HEK293 (cell line): Measurements from ENCODE around the gene EEF2KMT.
A peak's percentile ranks its signal among the peaks of the same experiment; 100 is the strongest.
"Not testable (repeated sequence)": the region's sequence is repeated elsewhere in the genome, so short reads cannot be mapped to it uniquely, and the experiment has no call there.

Source experiments
- CTCF ChIA-PET: fragments of 350-600 bp; formaldehyde crosslinking; extraction: SDS; loops from one replicate; lab custom pipeline; 2021; ENCODE audit warnings: antibody characterized with exemption; lab: Yijun Ruan, JAX
- POLR2A ChIA-PET: fragments of 300-600 bp; formaldehyde crosslinking; extraction: SDS; loops from one replicate; lab custom pipeline; 2020; ENCODE audit warnings: antibody characterized with exemption, inconsistent platforms; lab: Yijun Ruan, JAX
- H3K27ac ChIP-seq: fragments of 200-500 bp; sonication (Bioruptor generic); 2 replicates; pipeline ENCODE4 v1.5.1; 2014; ENCODE audit warnings: low read depth, low read length, control low read depth, inconsistent platforms; ENCODE audit errors: extremely low read depth
- H3K36me3 ChIP-seq, 2 experiments: fragments of 200-500 bp in 1 of 2; sonication (Bioruptor generic) in 1 of 2; 1 replicate in 1 of 2; 2 replicates in 1 of 2; pipeline ENCODE4 v1.5.1; 2014 to 2017; ENCODE audit warnings: inconsistent platforms in 2 of 2, low read length in 2 of 2; ENCODE audit not compliant: control insufficient read depth in 2 of 2, insufficient read depth in 1 of 2
- H3K4me1 ChIP-seq: fragments of 200-500 bp; sonication (Bioruptor generic); 2 replicates; pipeline ENCODE4 v1.5.1; 2014; ENCODE audit warnings: mild to moderate bottlenecking, low read length, inconsistent platforms; ENCODE audit not compliant: control insufficient read depth, insufficient read depth
- H3K4me3 ChIP-seq: 2 replicates; pipeline ENCODE4 v1.5.1; 2011; ENCODE audit warnings: low read depth, mild to moderate bottlenecking, control low read depth, low read length, moderate library complexity
- H3K9me3 ChIP-seq: fragments of 200-500 bp; sonication (Bioruptor generic); 2 replicates; pipeline ENCODE4 v1.5.1; 2014; ENCODE audit warnings: low read depth, low read length, inconsistent platforms; ENCODE audit not compliant: control insufficient read depth, insufficient read depth
- ZNF654 ChIP-seq: fragments of 450-650 bp; formaldehyde crosslinking; IDR thresholded peaks from 2 replicates; pipeline ENCODE4 v1.5.1; 2016; ENCODE audit warnings: low read depth, missing biosample characterization, missing genetic modification characterization
- TF ChIP-seq, protein P1 (sequence below): fragments of 450-650 bp; formaldehyde crosslinking; IDR thresholded peaks from 2 replicates; pipeline ENCODE4 v1.5.1; 2016; ENCODE audit warnings: missing biosample characterization, missing genetic modification characterization

Gene EEF2KMT

DNA sequence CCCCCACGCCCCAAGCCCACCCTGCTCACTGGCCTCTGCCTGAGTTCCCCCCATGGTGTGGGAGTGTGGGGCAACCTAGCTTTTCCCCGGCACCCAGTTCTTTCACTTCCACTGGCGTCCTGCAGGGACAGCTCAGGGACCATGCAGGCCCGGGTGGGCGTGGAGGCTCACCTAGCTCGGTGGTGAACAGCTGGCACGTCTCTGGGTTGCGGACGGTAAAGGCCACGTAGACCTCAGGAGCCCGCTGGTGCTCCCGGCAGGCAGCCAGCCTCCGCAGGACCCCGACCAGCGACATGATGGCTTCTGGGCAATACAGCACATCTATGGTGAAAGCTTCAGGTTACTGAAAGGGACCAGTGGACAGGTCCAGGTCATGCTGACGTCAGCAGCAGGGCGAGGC, 8.7 kb downstream of the EEF2KMT start:
- H3K4me1 ChIP-seq, H3K27ac ChIP-seq, H3K9me3 ChIP-seq, H3K4me3 ChIP-seq, POLR2A ChIA-PET, CTCF ChIA-PET: not testable (repeated sequence)
- H3K36me3 ChIP-seq: peaks cover 0 to 32% of the 10 kb centered on the region in 2 experiments; a peak in 2 of 3 replicates

DNA sequence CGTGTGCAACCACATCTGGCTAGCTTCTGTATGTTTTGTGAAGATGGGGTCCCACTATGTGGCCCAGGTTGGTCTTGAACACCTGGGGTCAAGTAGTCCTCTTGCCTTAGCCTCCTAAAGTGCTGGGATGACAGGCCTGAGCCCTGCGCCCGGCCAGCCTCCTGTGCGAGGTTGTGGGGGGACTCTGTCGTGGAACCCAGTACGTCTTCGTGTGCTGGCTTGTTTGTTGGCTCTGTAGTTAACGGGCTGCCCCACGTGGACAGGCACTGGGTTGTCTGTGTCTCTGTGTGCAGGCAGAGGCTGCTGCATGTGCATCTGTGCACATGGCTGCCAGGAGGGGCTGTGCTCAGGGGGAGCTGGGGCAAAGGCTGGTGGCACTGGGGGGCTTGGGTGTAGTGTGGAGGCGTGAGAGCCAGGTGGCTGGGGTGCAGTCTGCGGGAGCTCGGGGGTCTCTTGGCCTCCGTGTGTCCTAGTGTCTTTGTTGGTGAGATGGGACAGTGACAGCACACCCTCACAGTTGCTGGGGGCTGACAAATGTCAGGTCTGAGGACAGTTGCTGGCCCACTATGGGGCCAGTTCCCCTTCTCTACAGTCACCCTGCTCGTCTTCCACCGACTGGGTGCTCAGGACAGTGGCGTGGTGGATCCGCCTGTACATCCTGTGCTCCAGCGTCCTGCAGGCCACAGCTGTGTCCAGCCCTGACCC, 9.4 kb downstream of the EEF2KMT start:
- H3K27ac ChIP-seq, H3K4me1 ChIP-seq, H3K4me3 ChIP-seq, CTCF ChIA-PET, H3K9me3 ChIP-seq: not testable (repeated sequence)
- POLR2A ChIA-PET: interaction anchor here (0.7 kb wide), 1 partner anchor 166 kb away, joined by 5 read pairs; no protein-coding TSS in a partner anchor
- peaks cover 0 to 32% of the 10 kb centered on the region in 2 experiments; a peak in 2 of 3 replicates for H3K36me3 ChIP-seq

DNA sequence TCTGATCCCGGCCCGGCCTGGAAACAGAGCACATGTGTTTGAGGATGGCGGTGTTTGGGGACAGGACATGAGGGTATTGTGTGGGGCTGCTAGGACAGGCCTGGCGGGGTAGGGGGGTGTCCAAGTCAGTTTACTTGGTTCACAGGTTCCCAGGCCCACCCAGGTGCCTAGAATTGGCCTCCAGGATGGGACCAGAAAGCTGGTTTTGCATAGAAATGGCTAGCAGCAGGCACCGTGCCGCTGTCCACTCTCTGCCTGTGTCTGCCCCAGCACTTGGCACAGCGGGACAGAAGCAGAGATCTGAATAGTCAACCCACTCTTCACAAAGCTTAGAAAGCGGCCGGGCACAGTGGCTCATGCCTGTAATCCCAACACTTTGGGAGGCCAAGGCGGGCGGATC, 11.9 kb downstream of the EEF2KMT start:
- peaks cover 0 to 26% of the 10 kb centered on the region in 2 experiments; a peak in 2 of 3 replicates for H3K36me3 ChIP-seq
- H3K9me3 ChIP-seq, H3K4me1 ChIP-seq, H3K4me3 ChIP-seq, POLR2A ChIA-PET, H3K27ac ChIP-seq: not testable (repeated sequence)
- CTCF ChIA-PET: interaction anchor here (0.6 to 0.7 kb wide), 2 partner anchors 28 to 219 kb away, joined by 3 to 4 read pairs; no protein-coding TSS in a partner anchor

DNA sequence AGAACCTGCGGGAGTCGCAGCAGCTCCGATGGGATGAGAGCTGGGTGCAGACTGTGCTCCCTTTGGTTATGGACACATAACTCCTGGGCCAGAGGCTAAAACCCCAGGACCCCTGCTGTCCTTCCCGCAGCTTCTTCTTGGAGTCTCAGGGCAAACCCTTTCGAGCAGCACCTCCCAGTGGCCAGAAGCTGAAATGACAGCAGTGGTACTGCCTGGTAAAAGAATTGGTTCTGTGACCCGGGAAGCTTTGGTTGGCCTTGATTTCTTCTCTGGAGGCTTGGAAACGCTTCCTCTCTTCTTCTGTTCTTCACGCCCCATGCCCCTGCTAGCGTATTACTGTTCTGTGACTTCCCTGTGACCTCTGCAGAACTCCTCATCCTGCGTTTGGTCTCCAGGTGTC, 12.8 kb downstream of the EEF2KMT start:
- peak; percentile 59 for TF ChIP-seq ZNF654 (tag by site-specific recombination)
- TF ChIP-seq, protein P1, sequence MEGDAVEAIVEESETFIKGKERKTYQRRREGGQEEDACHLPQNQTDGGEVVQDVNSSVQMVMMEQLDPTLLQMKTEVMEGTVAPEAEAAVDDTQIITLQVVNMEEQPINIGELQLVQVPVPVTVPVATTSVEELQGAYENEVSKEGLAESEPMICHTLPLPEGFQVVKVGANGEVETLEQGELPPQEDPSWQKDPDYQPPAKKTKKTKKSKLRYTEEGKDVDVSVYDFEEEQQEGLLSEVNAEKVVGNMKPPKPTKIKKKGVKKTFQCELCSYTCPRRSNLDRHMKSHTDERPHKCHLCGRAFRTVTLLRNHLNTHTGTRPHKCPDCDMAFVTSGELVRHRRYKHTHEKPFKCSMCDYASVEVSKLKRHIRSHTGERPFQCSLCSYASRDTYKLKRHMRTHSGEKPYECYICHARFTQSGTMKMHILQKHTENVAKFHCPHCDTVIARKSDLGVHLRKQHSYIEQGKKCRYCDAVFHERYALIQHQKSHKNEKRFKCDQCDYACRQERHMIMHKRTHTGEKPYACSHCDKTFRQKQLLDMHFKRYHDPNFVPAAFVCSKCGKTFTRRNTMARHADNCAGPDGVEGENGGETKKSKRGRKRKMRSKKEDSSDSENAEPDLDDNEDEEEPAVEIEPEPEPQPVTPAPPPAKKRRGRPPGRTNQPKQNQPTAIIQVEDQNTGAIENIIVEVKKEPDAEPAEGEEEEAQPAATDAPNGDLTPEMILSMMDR: peak; percentile 43
- TF ChIP-seq, all 188 proteins: peak for 2; not testable (repeated sequence) for 186

DNA sequence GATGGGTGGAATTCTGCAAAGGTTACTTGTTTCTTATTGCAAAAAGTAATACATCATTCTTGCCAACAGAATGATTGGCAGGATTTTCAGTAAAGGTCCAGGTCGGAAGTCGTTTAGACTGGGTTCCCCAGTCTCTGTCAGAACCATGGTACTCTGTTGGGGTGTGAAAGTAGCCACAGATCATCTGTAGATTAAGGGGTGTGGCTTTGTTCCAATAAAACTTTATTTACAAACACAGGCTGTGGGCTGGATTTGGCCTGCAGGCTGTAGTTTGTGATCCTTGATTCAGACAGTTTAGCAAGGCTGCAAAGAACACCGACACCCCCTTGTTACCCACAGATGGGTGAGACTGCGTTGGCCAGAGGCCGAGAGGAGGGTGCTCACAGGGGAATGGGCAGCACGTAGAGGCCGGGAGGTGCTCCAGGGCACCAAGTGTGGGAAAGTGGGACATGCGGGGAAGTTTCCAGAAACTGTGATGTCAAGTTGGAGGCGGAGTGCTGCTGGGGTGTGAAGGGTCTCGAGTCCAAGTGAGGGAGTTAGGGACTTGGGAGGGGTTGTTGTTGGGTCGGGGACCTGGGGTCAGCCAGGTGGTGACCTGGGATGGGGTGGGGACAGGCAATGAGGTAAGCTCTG, 13.4 kb downstream of the EEF2KMT start:
- CTCF ChIA-PET: interaction anchor here (0.7 to 1.1 kb wide), 4 partner anchors 9 to 118 kb away, joined by 4 to 6 read pairs (median 4); no protein-coding TSS in a partner anchor
- H3K27ac ChIP-seq, H3K4me1 ChIP-seq, H3K4me3 ChIP-seq, POLR2A ChIA-PET, H3K9me3 ChIP-seq: not testable (repeated sequence)
- H3K36me3 ChIP-seq: peaks cover 0 to 16% of the 10 kb centered on the region in 2 experiments; a peak in 1 of 3 replicates

More for the DNA sequence above, 12.8 kb downstream of the EEF2KMT start:
- H3K4me1 ChIP-seq, H3K27ac ChIP-seq, H3K4me3 ChIP-seq, H3K9me3 ChIP-seq, POLR2A ChIA-PET: not testable (repeated sequence)
- CTCF ChIA-PET: interaction anchor here (0.5 to 1.1 kb wide), 5 partner anchors 9 to 118 kb away, joined by 3 to 6 read pairs (median 4); no protein-coding TSS in a partner anchor
- H3K36me3 ChIP-seq: peaks cover 0 to 20% of the 10 kb centered on the region in 2 experiments; a peak in 1 of 3 replicates

DNA sequence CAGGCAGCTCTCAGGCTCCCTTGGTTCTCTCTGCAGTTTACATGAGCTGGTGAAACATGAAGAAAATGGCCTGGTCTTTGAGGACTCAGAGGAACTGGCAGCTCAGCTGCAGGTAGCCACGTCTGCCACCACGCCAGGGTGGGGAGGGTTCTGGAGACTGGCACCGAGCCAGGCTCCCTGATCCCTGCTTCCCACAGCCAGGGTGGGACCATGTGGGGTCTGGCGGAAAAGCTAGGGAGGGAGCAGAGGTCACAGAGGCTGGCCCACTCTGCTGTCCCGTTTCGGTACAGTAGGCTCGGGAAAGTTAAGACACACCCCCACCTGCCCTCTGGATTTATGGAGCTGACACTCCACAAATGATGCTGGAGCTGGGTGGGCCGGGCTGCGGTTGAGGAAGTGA, 13.9 kb downstream of the EEF2KMT start:
- H3K36me3 ChIP-seq: peaks cover 0 to 17% of the 10 kb centered on the region in 2 experiments; a peak in 1 of 3 replicates
- H3K9me3 ChIP-seq, H3K4me1 ChIP-seq, POLR2A ChIA-PET, H3K27ac ChIP-seq, H3K4me3 ChIP-seq: not testable (repeated sequence)
- CTCF ChIA-PET: interaction anchor here (1.8 kb wide), 1 partner anchor 28 kb away, joined by 7 read pairs; no protein-coding TSS in a partner anchor

DNA sequence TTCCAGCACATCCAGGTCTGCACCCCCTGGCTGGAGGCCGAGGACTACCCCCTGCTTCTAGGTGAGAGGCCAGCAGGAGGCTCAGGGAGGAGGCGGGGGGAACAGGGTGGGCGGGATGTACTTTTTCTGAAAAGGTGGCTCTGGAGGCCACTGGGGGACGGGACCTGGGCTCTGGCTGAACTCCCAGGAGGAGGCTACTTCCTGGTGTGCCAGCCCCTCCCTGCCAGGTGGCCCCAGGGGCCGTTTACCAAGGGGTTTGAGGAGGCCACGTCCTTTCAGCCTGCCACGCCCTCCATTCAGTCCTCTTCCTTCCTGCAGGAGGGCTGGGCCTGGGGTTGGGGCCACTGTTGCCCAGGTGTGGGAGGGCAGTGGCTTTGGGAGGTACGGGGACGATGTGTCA, 16.6 kb downstream of the EEF2KMT start:
- POLR2A ChIA-PET, H3K9me3 ChIP-seq, H3K27ac ChIP-seq, CTCF ChIA-PET, H3K4me1 ChIP-seq, H3K4me3 ChIP-seq: not testable (repeated sequence)
- H3K36me3 ChIP-seq: peaks cover 0 to 25% of the 10 kb centered on the region in 2 experiments; a peak in 1 of 3 replicates

DNA sequence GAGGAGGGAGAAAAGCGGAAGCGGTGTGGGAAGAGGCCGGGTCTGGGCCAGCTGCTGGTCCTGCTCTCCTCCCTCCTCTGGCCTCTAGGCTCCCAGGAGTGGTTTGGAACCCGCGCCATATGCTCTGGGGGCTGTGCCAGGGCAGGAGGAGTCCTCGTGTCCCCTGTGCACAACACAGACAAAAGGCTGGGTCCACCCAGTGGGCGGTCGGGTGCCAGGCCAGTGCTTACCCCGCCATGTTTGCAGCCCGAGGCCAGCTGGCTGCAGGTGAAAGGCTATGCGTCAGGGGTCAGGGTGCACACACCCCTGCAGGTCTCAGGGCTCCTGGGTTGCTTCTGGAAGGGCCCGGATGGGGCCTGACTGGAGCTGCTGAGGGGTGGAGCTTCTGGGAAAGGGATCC, 17.1 kb downstream of the EEF2KMT start:
- CTCF ChIA-PET: not testable (repeated sequence)

More for the DNA sequence above, 17.1 kb downstream of the EEF2KMT start:
- H3K9me3 ChIP-seq, H3K4me1 ChIP-seq, H3K27ac ChIP-seq, POLR2A ChIA-PET, H3K4me3 ChIP-seq: not testable (repeated sequence)
- H3K36me3 ChIP-seq: peaks cover 0 to 27% of the 10 kb centered on the region in 2 experiments; a peak in 1 of 3 replicates
